Measurements from ENCODE around the gene CABLES1. TPM values are rescaled to one million over a fixed set of nuclear protein-coding genes. Genes with fewer than 3 reads are reported as not detected.

The CABLES1 gene
- total and polyA plus RNA-seq, 2 of the 8 experiments (the other 6 are each of a cell fraction or from before 2014, with no cell fraction given) = 9.2 to 26.4 TPM

GRCh38 chr18:23107718-23108117 lies 27.6 kb upstream of the CABLES1 start:
- DNase-seq (ENCODE audit: low read depth in 1 of 2, low spot score in 2 of 2) (no peak), FAIRE-seq (no peak)
- 78% methylated on average over 7 of the region's 7 CpGs; no CpG with 5 or more reads in 1 of the 2 experiments for WGBS, 2 experiments (ENCODE audit: extremely low coverage in 1 of 2, insufficient coverage in 1 of 2, insufficient read length in 1 of 2, insufficient replicate concordance in 2 of 2, low coverage in 1 of 2, low lambda C conversion rate in 2 of 2, missing lambda C conversion rate in 1 of 2)
- no peak overlapping the region for H2AK5ac ChIP-seq (ENCODE audit: low read depth, low read length)
- H4K5ac ChIP-seq (ENCODE audit: insufficient read length, low read depth, low read length) = no peak overlapping the region
- H3K79me1 ChIP-seq (ENCODE audit: low read depth, low read length) = no peaks in the 10 kb centered on the region
- H3K9me3 ChIP-seq (ENCODE audit: insufficient read depth in 2 of 2, low read depth in 1 of 2, low read length in 1 of 2) = no peaks in the 10 kb centered on the region; a peak in 1 of 4 replicates
- H3K14ac ChIP-seq (ENCODE audit: insufficient read length) = no peak overlapping the region
- H3K4me3 ChIP-seq (ENCODE audit: extremely low read depth in 1 of 4, insufficient read depth in 2 of 4, low read depth in 3 of 4, low read length in 4 of 4) = no peak overlapping the region
- no peak overlapping the region for H3K18ac ChIP-seq (ENCODE audit: extremely low read depth, low read length)
- no peak overlapping the region for H2BK5ac ChIP-seq (ENCODE audit: low read depth, low read length)
- H4K91ac ChIP-seq (replicated peaks; ENCODE audit: insufficient read length, low read length) = no peak overlapping the region
- H4K8ac ChIP-seq (ENCODE audit: extremely low read depth, insufficient read depth, low read length) = no peak overlapping the region
- H2BK12ac ChIP-seq (ENCODE audit: low read depth, low read length) = no peak overlapping the region
- H3K56ac ChIP-seq (replicated peaks; ENCODE audit: insufficient read length, low read depth, low read length) = no peak overlapping the region
- H3K27ac ChIP-seq (ENCODE audit: low read depth, low read length) = no peak overlapping the region
- no peaks in the 10 kb centered on the region for H4K20me1 ChIP-seq (replicated peaks in 1 of 2; ENCODE audit: control insufficient read depth in 1 of 2, insufficient read depth in 2 of 2, low read length in 2 of 2)
- no peak overlapping the region for H2BK120ac ChIP-seq (replicated peaks; ENCODE audit: low read depth, low read length)
- H3K4me1 ChIP-seq (replicated peaks in 1 of 4; ENCODE audit: control insufficient read depth in 3 of 4, insufficient read depth in 4 of 4, low read length in 3 of 4) = peaks cover 0 to 4% (median 0%) of the 10 kb centered on the region in 4 experiments; a peak in 1 of 7 replicates
- H3K79me2 ChIP-seq (ENCODE audit: control insufficient read depth in 1 of 2, insufficient read depth in 2 of 2, low read length in 2 of 2) = no peaks in the 10 kb centered on the region
- H3K36me3 ChIP-seq (ENCODE audit: control insufficient read depth in 2 of 4, insufficient read depth in 4 of 4, low read length in 3 of 4) = no peaks in the 10 kb centered on the region
- peaks cover 0 to 3% (median 0%) of the 10 kb centered on the region in 4 experiments; a peak in 1 of 7 replicates for H3K27me3 ChIP-seq (replicated peaks in 1 of 4; ENCODE audit: control insufficient read depth in 3 of 4, extremely low read depth in 1 of 4, insufficient read depth in 3 of 4, low read length in 3 of 4)
- CTCF ChIA-PET (ENCODE audit: partially characterized antibody) = interaction anchor here (0.6 to 1.6 kb wide), 3 partner anchors 12 to 26 kb away, joined by 3 to 5 read pairs (median 3); no protein-coding TSS in a partner anchor
- no peak overlapping the region for H3K4ac ChIP-seq (replicated peaks; ENCODE audit: insufficient read length, low read depth, low read length)
- H2AFZ ChIP-seq (ENCODE audit: low read length) = no peak overlapping the region
- POLR2A ChIA-PET (ENCODE audit: partially characterized antibody) = interaction anchor here (1.7 kb wide), 1 partner anchor 326 kb away, joined by 3 read pairs; no protein-coding TSS in a partner anchor
- no peaks in the 10 kb centered on the region; the same call in 1 of the 2 replicates for H3K23me2 ChIP-seq (ENCODE audit: low read depth, low read length)
- no peak overlapping the region for H3K23ac ChIP-seq (ENCODE audit: insufficient read length)
- no peak overlapping the region for H3K4me2 ChIP-seq (ENCODE audit: insufficient read depth in 1 of 2, low read depth in 2 of 2, low read length in 2 of 2)
- H2BK20ac ChIP-seq (ENCODE audit: low read length) = no peak overlapping the region
- no peak overlapping the region for H2BK15ac ChIP-seq (ENCODE audit: low read length)
- no peak overlapping the region for H3K9ac ChIP-seq (replicated peaks in 1 of 4; ENCODE audit: extremely low read depth in 1 of 4, low read depth in 3 of 4, low read length in 3 of 4)
- no peak for TF ChIP-seq YY1 (IDR thresholded peaks at IDR 0.05; ENCODE audit: low read depth, low read length)
- TF ChIP-seq KDM4A (IDR thresholded peaks at IDR 0.05; ENCODE audit: low read depth, low read length, severe bottlenecking) = no peak
- TF ChIP-seq TAF7 (optimal IDR thresholded peaks at IDR 0.05; ENCODE audit: borderline replicate concordance, low read depth, low read length) = no peak
- no peak for TF ChIP-seq JUND (IDR thresholded peaks at IDR 0.05; ENCODE audit: low read length)
- no peak for TF ChIP-seq SP4 (IDR thresholded peaks at IDR 0.05; ENCODE audit: low read length)
- no peak for TF ChIP-seq EP300 (IDR thresholded peaks at IDR 0.05; ENCODE audit: borderline replicate concordance in 1 of 2, low read depth in 2 of 2, low read length in 2 of 2)
- TF ChIP-seq RAD21 (IDR thresholded peaks at IDR 0.05 in 1 of 2, conservative IDR thresholded peaks at IDR 0.05 in 1 of 2; ENCODE audit: low read depth in 2 of 2, low read length in 2 of 2) = no peak
- no peak for TF ChIP-seq POU5F1 (IDR thresholded peaks at IDR 0.05; ENCODE audit: low read depth, low read length)
- no peak for TF ChIP-seq PHF8 (conservative IDR thresholded peaks at IDR 0.05; ENCODE audit: low read depth, low read length)
- TF ChIP-seq TCF12 (IDR thresholded peaks at IDR 0.05; ENCODE audit: low read depth, low read length) = no peak
- TF ChIP-seq ATF3 (IDR thresholded peaks at IDR 0.05; ENCODE audit: insufficient read depth, low read depth, low read length) = no peak
- TF ChIP-seq BCL11A (IDR thresholded peaks at IDR 0.05; ENCODE audit: low read depth in 2 of 2, low read length in 2 of 2) = no peak
- TF ChIP-seq CHD1 (IDR thresholded peaks at IDR 0.05; ENCODE audit: low read depth, low read length) = no peak
- no peak for TF ChIP-seq BRCA1 (IDR thresholded peaks at IDR 0.05; ENCODE audit: low read depth, low read length)
